H1 (cell line): ENCODE data around the gene OR2A25. TPM values are rescaled to one million over a fixed set of nuclear protein-coding genes. Genes with fewer than 3 reads are reported as not detected.

Experiments used
- CTCF ChIA-PET: fragments of 300-600 bp; sonication (Branson Sonifier 250); formaldehyde crosslinking; loops from one replicate; lab custom pipeline; 2021; ENCODE audit not compliant: partially characterized antibody; lab: Charles Lee
- POLR2A ChIA-PET: fragments of 300-600 bp; sonication (Branson Sonifier 250); formaldehyde crosslinking; loops from one replicate; lab custom pipeline; 2021; ENCODE audit warnings: inconsistent platforms; ENCODE audit not compliant: partially characterized antibody; lab: Charles Lee
- DNase-seq, 2 experiments: peaks; one replicate each; pipeline versions ENCODE4 v3.0.0 to v3.0.0-alpha.2; 2010 to 2022; ENCODE audit warnings: low spot score in 2 of 2, low read depth in 1 of 2, mixed read lengths in 1 of 2
- FAIRE-seq: peaks from 2 replicates; lab custom pipeline; 2011; peaks lifted over from hg19 to GRCh38; lab: Jason Lieb, UNC
- H2AFZ ChIP-seq: 2 replicates; pipeline ENCODE4 v1.8.1; 2012; ENCODE audit warnings: low read length, inconsistent platforms
- H2AK5ac ChIP-seq: 2 replicates; pipeline ENCODE4 v1.6.1; 2013; ENCODE audit warnings: low read depth, low read length
- H2BK120ac ChIP-seq: replicated peaks from 2 replicates; pipeline ENCODE3; 2013; ENCODE audit warnings: low read depth, low read length, inconsistent platforms
- H2BK12ac ChIP-seq: 2 replicates; pipeline ENCODE4 v1.6.1; 2013; ENCODE audit warnings: low read depth, low read length
- H2BK15ac ChIP-seq: 2 replicates; pipeline ENCODE4 v1.6.1; 2013; ENCODE audit warnings: low read length
- H2BK20ac ChIP-seq: 2 replicates; pipeline ENCODE4 v1.6.1; 2013; ENCODE audit warnings: low read length
- H2BK5ac ChIP-seq: 2 replicates; pipeline ENCODE4 v1.6.1; 2013; ENCODE audit warnings: low read depth, low read length
- H3K14ac ChIP-seq: 2 replicates; pipeline ENCODE4 v1.6.1; 2013; ENCODE audit warnings: inconsistent platforms; ENCODE audit not compliant: insufficient read length
- H3K18ac ChIP-seq: 2 replicates; pipeline ENCODE4 v1.6.1; 2013; ENCODE audit warnings: low read length; ENCODE audit errors: extremely low read depth
- H3K23ac ChIP-seq: 2 replicates; pipeline ENCODE4 v1.6.1; 2013; ENCODE audit warnings: inconsistent platforms; ENCODE audit not compliant: insufficient read length
- H3K23me2 ChIP-seq: 2 replicates; pipeline ENCODE4 v1.6.1; 2013; ENCODE audit warnings: low read depth, low read length
- H3K27ac ChIP-seq: 2 replicates; pipeline ENCODE4 v1.6.1; 2011; ENCODE audit warnings: low read depth, low read length, inconsistent platforms
- H3K27me3 ChIP-seq, 4 experiments: replicated peaks in 1 of 4; 1 replicate in 1 of 4; 2 replicates in 3 of 4; pipeline versions ENCODE4 v1.6.1 to v1.8.1; 2011 to 2013; ENCODE audit warnings: low read length in 3 of 4, mild to moderate bottlenecking in 3 of 4, inconsistent platforms in 2 of 4, mixed read lengths in 2 of 4, moderate library complexity in 1 of 4; ENCODE audit not compliant: control insufficient read depth in 3 of 4, insufficient read depth in 3 of 4; ENCODE audit errors: extremely low read depth in 1 of 4
- H3K36me3 ChIP-seq, 4 experiments: 2 replicates each; pipeline versions ENCODE4 v1.6.1 to v1.8.1; 2011 to 2013; ENCODE audit warnings: mild to moderate bottlenecking in 4 of 4, low read length in 3 of 4, moderate library complexity in 2 of 4, control low read depth in 1 of 4, inconsistent platforms in 1 of 4; ENCODE audit not compliant: insufficient read depth in 4 of 4, control insufficient read depth in 2 of 4
- H3K4ac ChIP-seq: replicated peaks from 2 replicates; pipeline ENCODE3; 2013; ENCODE audit warnings: low read length, low read depth, mixed read lengths, inconsistent platforms; ENCODE audit not compliant: insufficient read length
- H3K4me1 ChIP-seq, 4 experiments: replicated peaks in 1 of 4; 1 replicate in 1 of 4; 2 replicates in 3 of 4; pipeline versions ENCODE4 v1.6.1 to v1.8.1; 2011 to 2013; ENCODE audit warnings: low read length in 3 of 4, inconsistent platforms in 2 of 4, mixed read lengths in 1 of 4; ENCODE audit not compliant: insufficient read depth in 4 of 4, control insufficient read depth in 3 of 4
- H3K4me2 ChIP-seq, 2 experiments: 2 replicates each; pipeline versions ENCODE4 v1.6.1 to v1.8.1; 2011 to 2013; ENCODE audit warnings: low read depth in 2 of 2, low read length in 2 of 2, control low read depth in 1 of 2, inconsistent platforms in 1 of 2, mild to moderate bottlenecking in 1 of 2; ENCODE audit not compliant: insufficient read depth in 1 of 2
- H3K4me3 ChIP-seq, 4 experiments: fragments of 200-600, 300-600 bp in 1 of 4; sonication (generic), shearing (Covaris generic), sonication (Bioruptor Twin) in 1 of 4; 2 replicates each; pipeline versions ENCODE4 v1.5.1 to v1.8.1; 2011 to 2016; ENCODE audit warnings: low read length in 4 of 4, low read depth in 3 of 4, control low read depth in 2 of 4, inconsistent platforms in 2 of 4, mild to moderate bottlenecking in 2 of 4, mixed read lengths in 1 of 4, moderate library complexity in 1 of 4; ENCODE audit not compliant: insufficient read depth in 2 of 4; ENCODE audit errors: extremely low read depth in 1 of 4
- H3K56ac ChIP-seq: replicated peaks from 2 replicates; pipeline ENCODE3; 2013; ENCODE audit warnings: low read depth, mild to moderate bottlenecking, mixed read lengths, low read length, inconsistent platforms; ENCODE audit not compliant: insufficient read length
- H3K79me1 ChIP-seq: 2 replicates; pipeline ENCODE4 v1.6.1; 2013; ENCODE audit warnings: low read depth, low read length, control low read depth
- H3K79me2 ChIP-seq, 2 experiments: 2 replicates each; pipeline versions ENCODE4 v1.6.1 to v1.8.1; 2012 to 2013; ENCODE audit warnings: low read length in 2 of 2, mild to moderate bottlenecking in 2 of 2, inconsistent platforms in 1 of 2; ENCODE audit not compliant: insufficient read depth in 2 of 2, control insufficient read depth in 1 of 2
- H3K9ac ChIP-seq, 4 experiments: replicated peaks in 1 of 4; 1 replicate in 1 of 4; 2 replicates in 3 of 4; pipeline versions ENCODE4 v1.6.1 to v1.8.1; 2011 to 2013; ENCODE audit warnings: low read depth in 3 of 4, low read length in 3 of 4, control low read depth in 2 of 4, mild to moderate bottlenecking in 2 of 4, moderate library complexity in 2 of 4, inconsistent platforms in 1 of 4; ENCODE audit errors: extremely low read depth in 1 of 4
- H3K9me3 ChIP-seq, 2 experiments: 2 replicates each; pipeline versions ENCODE4 v1.6.1 to v1.8.1; 2012 to 2013; ENCODE audit warnings: mild to moderate bottlenecking in 2 of 2, moderate library complexity in 2 of 2, control low read depth in 1 of 2, inconsistent platforms in 1 of 2, low read depth in 1 of 2, low read length in 1 of 2, mixed read lengths in 1 of 2; ENCODE audit not compliant: insufficient read depth in 2 of 2
- H4K20me1 ChIP-seq, 2 experiments: replicated peaks in 1 of 2; 2 replicates each; pipeline versions ENCODE3 to v1.8.1; 2011 to 2013; ENCODE audit warnings: inconsistent platforms in 2 of 2, low read length in 2 of 2, mild to moderate bottlenecking in 1 of 2; ENCODE audit not compliant: insufficient read depth in 2 of 2, control insufficient read depth in 1 of 2
- H4K5ac ChIP-seq: 2 replicates; pipeline ENCODE4 v1.6.1; 2013; ENCODE audit warnings: low read length, low read depth, mixed read lengths, inconsistent platforms; ENCODE audit not compliant: insufficient read length
- H4K8ac ChIP-seq: 2 replicates; pipeline ENCODE4 v1.8.0; 2013; ENCODE audit warnings: mild to moderate bottlenecking, moderate library complexity, low read length, inconsistent platforms; ENCODE audit not compliant: insufficient read depth; ENCODE audit errors: extremely low read depth
- H4K91ac ChIP-seq: replicated peaks from 2 replicates; pipeline ENCODE3; 2013; ENCODE audit warnings: low read length, mixed read lengths, inconsistent platforms; ENCODE audit not compliant: insufficient read length
- BACH1 ChIP-seq: IDR thresholded peaks from 2 replicates; pipeline ENCODE4 v1.6.1; 2012; ENCODE audit warnings: low read length, improper control_type of control experiment
- CBX5 ChIP-seq: fragments of 300-800, 300-1000 bp; sonication (generic); IDR thresholded peaks from 2 replicates; pipeline ENCODE4 v1.7.1; 2016; ENCODE audit warnings: antibody characterized with exemption, low read length, low read depth
- CBX8 ChIP-seq: fragments of 300-800, 300-1000 bp; sonication (generic); IDR thresholded peaks from 2 replicates; pipeline ENCODE4 v1.7.1; 2016; ENCODE audit warnings: low read depth, low read length, borderline replicate concordance
- EGR1 ChIP-seq: IDR thresholded peaks from 2 replicates; pipeline ENCODE4 v1.6.1; 2011; ENCODE audit warnings: low read depth, low read length, borderline replicate concordance
- EP300 ChIP-seq, 2 experiments: IDR thresholded peaks; 1 replicate in 1 of 2; 2 replicates in 1 of 2; pipeline ENCODE4 v1.6.1; 2011 to 2012; ENCODE audit warnings: low read depth in 2 of 2, low read length in 2 of 2, mild to moderate bottlenecking in 2 of 2, borderline replicate concordance in 1 of 2, inconsistent platforms in 1 of 2, moderate library complexity in 1 of 2
- NANOG ChIP-seq: IDR thresholded peaks from 2 replicates; pipeline ENCODE4 v1.6.1; 2011; ENCODE audit warnings: low read length, low read depth, mild to moderate bottlenecking, inconsistent platforms; ENCODE audit not compliant: insufficient read depth, poor library complexity, severe bottlenecking
- RAD21 ChIP-seq, 2 experiments: IDR thresholded peaks in 1 of 2; conservative IDR thresholded peaks in 1 of 2; 2 replicates each; pipeline ENCODE4 v1.6.1; 2011; ENCODE audit warnings: low read depth in 2 of 2, low read length in 2 of 2, improper control_type of control experiment in 1 of 2, inconsistent platforms in 1 of 2, mild to moderate bottlenecking in 1 of 2, moderate library complexity in 1 of 2
- SP1 ChIP-seq: IDR thresholded peaks from 2 replicates; pipeline ENCODE4 v1.6.1; 2011; ENCODE audit warnings: low read depth, low read length
- SP4 ChIP-seq: IDR thresholded peaks from 2 replicates; pipeline ENCODE4 v1.6.1; 2012; ENCODE audit warnings: low read length, inconsistent platforms
- WGBS, 2 experiments: shearing (Covaris generic) in 1 of 2; methylation state at CpG; one replicate each; pipeline versions ENCODE4 v1.1.6 to v1.1.7; 2013 to 2015; ENCODE audit warnings: low lambda C conversion rate in 2 of 2, mixed read lengths in 2 of 2, inconsistent platforms in 1 of 2, low coverage in 1 of 2, missing lambda C conversion rate in 1 of 2; ENCODE audit not compliant: insufficient replicate concordance in 2 of 2, insufficient coverage in 1 of 2, insufficient read length in 1 of 2; ENCODE audit errors: extremely low coverage in 1 of 2, missing lambda C conversion rate in 1 of 2; 5-methylcytosine and 5-hydroxymethylcytosine counted together
- polyA plus RNA-seq, 7 experiments: library from polyadenylated mRNA; depleted of rRNA in 3 of 7; stranded (reverse) in 5 of 7; unstranded in 2 of 7; fragments of >200 nt in 5 of 7; fragments of 200-250 nt in 2 of 7; gene quantifications; 1 replicate in 5 of 7; 2 replicates in 1 of 7; 4 replicates in 1 of 7; pipeline versions ENCODE4 v1.2.1 to v1.2.3, GENCODE V29; 2011 to 2013; ENCODE audit warnings: missing spikeins in 2 of 7, mixed read lengths in 2 of 7
- total RNA-seq: library from RNA; stranded (reverse); fragmentation: NEBNext Ultra II Directional; extraction: Animal tissue kit (Norgen Biotek cat#: 25700); gene quantifications from 2 replicates; pipeline ENCODE4 v1.2.1, GENCODE V29; 2021
- TF ChIP-seq, protein P1 (sequence below), 3 experiments: IDR thresholded peaks; 1 replicate in 2 of 3; 2 replicates in 1 of 3; pipeline versions ENCODE4 v1.5.1 to v1.6.1; 2011; ENCODE audit warnings: low read length in 3 of 3, mild to moderate bottlenecking in 3 of 3, inconsistent platforms in 2 of 3, low read depth in 1 of 3, moderate library complexity in 1 of 3; ENCODE audit not compliant: insufficient read depth in 1 of 3; ENCODE audit errors: control extremely low read depth in 1 of 3

Gene OR2A25
- total and polyA plus RNA-seq, 2 of the 8 experiments (the other 6 are each of a cell fraction or from before 2014, with no cell fraction given): not detected

DNA sequence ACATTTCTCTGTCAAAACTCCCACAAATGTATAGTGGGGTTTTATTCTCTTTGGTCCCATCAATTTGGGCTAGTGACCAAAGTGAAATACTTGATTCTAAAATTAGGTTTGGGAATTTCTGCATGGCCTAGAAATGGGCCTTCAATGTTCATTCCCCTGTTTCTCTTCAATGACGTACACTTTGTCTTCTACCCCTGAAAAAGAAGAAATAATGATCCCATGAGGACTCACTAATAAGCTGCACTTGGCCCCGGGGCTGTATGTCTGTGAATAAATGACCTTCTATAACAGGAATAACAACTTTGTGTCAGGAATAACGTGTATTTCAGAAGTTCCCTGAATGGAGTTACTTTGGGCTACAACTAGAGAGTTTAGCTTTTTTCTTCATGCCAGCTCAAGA lies 49.3 kb upstream of the OR2A25 start:
- no peak overlapping the region for H2AFZ ChIP-seq
- no peak for TF ChIP-seq SP4
- TF ChIP-seq BACH1: no peak
- TF ChIP-seq CBX8: no peak
- no peak for TF ChIP-seq NANOG
- TF ChIP-seq EP300 (IDR thresholded peaks at IDR 0.05; ENCODE audit: borderline replicate concordance in 1 of 2, low read depth in 2 of 2, low read length in 2 of 2): no peak
- TF ChIP-seq SP1: no peak
- no peak for TF ChIP-seq CBX5
- TF ChIP-seq EGR1: no peak
- TF ChIP-seq RAD21 (IDR thresholded peaks at IDR 0.05 in 1 of 2, conservative IDR thresholded peaks at IDR 0.05 in 1 of 2; ENCODE audit: low read depth in 2 of 2, low read length in 2 of 2): no peak
- TF ChIP-seq, protein P1, sequence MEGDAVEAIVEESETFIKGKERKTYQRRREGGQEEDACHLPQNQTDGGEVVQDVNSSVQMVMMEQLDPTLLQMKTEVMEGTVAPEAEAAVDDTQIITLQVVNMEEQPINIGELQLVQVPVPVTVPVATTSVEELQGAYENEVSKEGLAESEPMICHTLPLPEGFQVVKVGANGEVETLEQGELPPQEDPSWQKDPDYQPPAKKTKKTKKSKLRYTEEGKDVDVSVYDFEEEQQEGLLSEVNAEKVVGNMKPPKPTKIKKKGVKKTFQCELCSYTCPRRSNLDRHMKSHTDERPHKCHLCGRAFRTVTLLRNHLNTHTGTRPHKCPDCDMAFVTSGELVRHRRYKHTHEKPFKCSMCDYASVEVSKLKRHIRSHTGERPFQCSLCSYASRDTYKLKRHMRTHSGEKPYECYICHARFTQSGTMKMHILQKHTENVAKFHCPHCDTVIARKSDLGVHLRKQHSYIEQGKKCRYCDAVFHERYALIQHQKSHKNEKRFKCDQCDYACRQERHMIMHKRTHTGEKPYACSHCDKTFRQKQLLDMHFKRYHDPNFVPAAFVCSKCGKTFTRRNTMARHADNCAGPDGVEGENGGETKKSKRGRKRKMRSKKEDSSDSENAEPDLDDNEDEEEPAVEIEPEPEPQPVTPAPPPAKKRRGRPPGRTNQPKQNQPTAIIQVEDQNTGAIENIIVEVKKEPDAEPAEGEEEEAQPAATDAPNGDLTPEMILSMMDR (IDR thresholded peaks at IDR 0.05; ENCODE audit: control extremely low read depth in 1 of 3, insufficient read depth in 1 of 3, low read depth in 1 of 3, low read length in 3 of 3): no peak

More for the DNA sequence above, 49.3 kb upstream of the OR2A25 start:
- Histone ChIP-seq H3K36me3 (no peaks in the 10 kb centered on the region), H3K23me2 (no peaks in the 10 kb centered on the region), H2BK20ac (no peak overlapping the region), H2BK5ac (no peak overlapping the region), H3K14ac (no peak overlapping the region), H2BK120ac (no peak overlapping the region), H2BK12ac (no peak overlapping the region), H3K56ac (no peak overlapping the region), H4K20me1 (no peaks in the 10 kb centered on the region), H4K91ac (no peak overlapping the region), H2BK15ac (no peak overlapping the region), H3K9me3 (no peaks in the 10 kb centered on the region), H4K8ac (no peak overlapping the region), H3K18ac (no peak overlapping the region), H3K23ac (no peak overlapping the region), H3K9ac (no peak overlapping the region), H3K27me3 (no peaks in the 10 kb centered on the region), H3K79me2 (no peaks in the 10 kb centered on the region), H3K79me1 (no peaks in the 10 kb centered on the region), H3K27ac (no peak overlapping the region), H4K5ac (no peak overlapping the region), H2AK5ac (no peak overlapping the region), H3K4me2 (no peak overlapping the region), H3K4me1 (no peaks in the 10 kb centered on the region; a peak in 1 of 7 replicates), H3K4ac (no peak overlapping the region), H3K4me3 (no peak overlapping the region)
- DNase-seq (no peak), FAIRE-seq (no peak)
- CTCF ChIA-PET: interaction anchor here (0.6 to 1.6 kb wide), 5 partner anchors 8 to 128 kb away, joined by 3 to 4 read pairs (median 4); no protein-coding TSS in a partner anchor
- 78% methylated on average over 3 of the region's 3 CpGs; no CpG with 5 or more reads in 1 of the 2 experiments for WGBS, 2 experiments
- POLR2A ChIA-PET: interaction anchor here (1.3 kb wide), 1 partner anchor 138 kb away, joined by 3 read pairs; no protein-coding TSS in a partner anchor
